MM.1S (cell line): ENCODE data around the gene WDFY2.
"Not testable (repeated sequence)": the region's sequence is repeated elsewhere in the genome, so short reads cannot be mapped to it uniquely, and the experiment has no call there.

Source experiments
- DNase-seq: peaks from one replicate; pipeline ENCODE4 v3.0.0-alpha.2; 2015
- H2AFZ ChIP-seq: fragments of 300-600 bp; sonication (generic); 2 replicates; pipeline ENCODE4 v1.6.0; 2016; ENCODE audit warnings: antibody characterized with exemption, low read length
- H3F3A ChIP-seq: fragments of 300-600 bp; sonication (generic); 2 replicates; pipeline ENCODE4 v1.6.1; 2016; ENCODE audit warnings: mild to moderate bottlenecking, antibody characterized with exemption, low read length, moderate library complexity, mixed read lengths; ENCODE audit not compliant: insufficient read depth
- H3K27ac ChIP-seq: fragments of 300-600 bp; sonication (generic); 2 replicates; pipeline ENCODE4 v1.5.1; 2016; ENCODE audit warnings: mild to moderate bottlenecking, low read length
- H3K27me3 ChIP-seq: fragments of 300-600 bp; sonication (generic); replicated peaks from 2 replicates; pipeline ENCODE4 v1.6.0; 2016; ENCODE audit warnings: low read length; ENCODE audit not compliant: insufficient read depth
- H3K36me3 ChIP-seq: fragments of 300-600 bp; sonication (generic); replicated peaks from 2 replicates; pipeline ENCODE4 v1.6.1; 2016; ENCODE audit warnings: mild to moderate bottlenecking, low read length, mixed read lengths; ENCODE audit not compliant: insufficient read depth
- H3K4me1 ChIP-seq: fragments of 300-600 bp; sonication (generic); 2 replicates; pipeline ENCODE4 v1.6.1; 2016; ENCODE audit warnings: low read length, mixed read lengths
- H3K4me2 ChIP-seq: fragments of 300-600 bp; sonication (generic); 2 replicates; pipeline ENCODE4 v1.6.0; 2016; ENCODE audit warnings: low read depth, low read length
- H3K4me3 ChIP-seq: fragments of 300-600 bp; sonication (generic); 2 replicates; pipeline ENCODE4 v1.5.1; 2016; ENCODE audit warnings: low read length, mixed read lengths
- H3K79me2 ChIP-seq: fragments of 300-600 bp; sonication (generic); 2 replicates; pipeline ENCODE4 v1.6.1; 2016; ENCODE audit warnings: mixed run types, low read length, mixed read lengths
- H3K9ac ChIP-seq: fragments of 300-600 bp; sonication (generic); 2 replicates; pipeline ENCODE4 v1.6.1; 2016; ENCODE audit warnings: low read length, mixed read lengths
- H3K9me2 ChIP-seq: fragments of 300-600 bp; sonication (generic); replicated peaks from 2 replicates; pipeline ENCODE4 v1.6.1; 2016; ENCODE audit warnings: mild to moderate bottlenecking, low read length, mixed read lengths; ENCODE audit not compliant: insufficient read depth
- H3K9me3 ChIP-seq: fragments of 300-600 bp; sonication (generic); replicated peaks from 2 replicates; pipeline ENCODE4 v1.6.1; 2016; ENCODE audit warnings: mild to moderate bottlenecking, low read length, mixed read lengths; ENCODE audit not compliant: insufficient read depth
- H4K20me1 ChIP-seq: fragments of 300-600 bp; sonication (generic); 2 replicates; pipeline ENCODE4 v1.6.1; 2016; ENCODE audit warnings: mild to moderate bottlenecking, low read length, moderate library complexity, mixed read lengths; ENCODE audit not compliant: insufficient read depth
- EZH2 ChIP-seq: fragments of 300-600 bp; sonication (generic); optimal IDR thresholded peaks from 2 replicates; pipeline ENCODE3; 2017; ENCODE audit warnings: low read depth, mild to moderate bottlenecking, antibody characterized with exemption, low read length, mixed read lengths
- EZH2phosphoT487 ChIP-seq: fragments of 300-600 bp; sonication (generic); IDR thresholded peaks from 2 replicates; pipeline ENCODE4 v1.6.1; 2018; ENCODE audit warnings: antibody characterized with exemption, low read length
- TF ChIP-seq, protein P1 (sequence below): fragments of 300-600 bp; sonication (generic); IDR thresholded peaks from 2 replicates; pipeline ENCODE4 v1.5.1; 2016; ENCODE audit warnings: antibody characterized with exemption, low read length, mixed read lengths

Gene WDFY2

DNA sequence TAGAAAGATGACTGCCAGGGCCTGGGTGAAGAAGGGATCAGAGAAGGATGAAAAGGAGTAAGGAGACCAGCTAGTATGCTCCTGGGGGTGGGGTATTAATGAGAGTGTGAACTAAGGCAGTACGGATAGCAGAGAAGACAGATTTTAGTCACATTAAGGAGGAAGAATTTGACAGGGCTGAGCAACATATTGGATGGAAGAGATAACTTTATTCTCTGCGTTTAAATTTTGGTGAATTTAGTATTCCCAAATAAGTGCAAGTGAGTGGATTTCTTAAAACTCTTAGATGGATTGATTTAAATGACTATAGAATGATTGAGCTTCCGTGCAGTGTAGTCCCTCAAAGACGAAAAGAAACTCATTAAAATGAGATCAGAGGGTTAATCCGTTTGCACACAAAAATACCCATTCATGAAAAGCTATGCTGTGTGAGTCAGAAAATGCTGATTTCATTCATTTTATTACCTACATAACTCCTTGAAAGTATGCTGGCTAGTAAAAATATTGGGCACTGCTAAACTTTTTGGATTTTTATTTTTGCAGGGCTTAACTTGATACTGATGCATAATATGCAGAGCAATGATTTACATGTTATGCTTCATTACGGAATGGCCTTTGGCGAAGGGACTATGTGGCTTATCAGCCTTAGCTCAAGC lies 54.1 kb downstream of the WDFY2 start:
- H4K20me1 ChIP-seq: no peaks in the 10 kb centered on the region
- H3K4me3 ChIP-seq: no peak overlapping the region
- no peaks in the 10 kb centered on the region for H3K9me3 ChIP-seq
- H3K4me1 ChIP-seq: no peaks in the 10 kb centered on the region
- TF ChIP-seq EZH2phosphoT487: no peak
- TF ChIP-seq, protein P1, sequence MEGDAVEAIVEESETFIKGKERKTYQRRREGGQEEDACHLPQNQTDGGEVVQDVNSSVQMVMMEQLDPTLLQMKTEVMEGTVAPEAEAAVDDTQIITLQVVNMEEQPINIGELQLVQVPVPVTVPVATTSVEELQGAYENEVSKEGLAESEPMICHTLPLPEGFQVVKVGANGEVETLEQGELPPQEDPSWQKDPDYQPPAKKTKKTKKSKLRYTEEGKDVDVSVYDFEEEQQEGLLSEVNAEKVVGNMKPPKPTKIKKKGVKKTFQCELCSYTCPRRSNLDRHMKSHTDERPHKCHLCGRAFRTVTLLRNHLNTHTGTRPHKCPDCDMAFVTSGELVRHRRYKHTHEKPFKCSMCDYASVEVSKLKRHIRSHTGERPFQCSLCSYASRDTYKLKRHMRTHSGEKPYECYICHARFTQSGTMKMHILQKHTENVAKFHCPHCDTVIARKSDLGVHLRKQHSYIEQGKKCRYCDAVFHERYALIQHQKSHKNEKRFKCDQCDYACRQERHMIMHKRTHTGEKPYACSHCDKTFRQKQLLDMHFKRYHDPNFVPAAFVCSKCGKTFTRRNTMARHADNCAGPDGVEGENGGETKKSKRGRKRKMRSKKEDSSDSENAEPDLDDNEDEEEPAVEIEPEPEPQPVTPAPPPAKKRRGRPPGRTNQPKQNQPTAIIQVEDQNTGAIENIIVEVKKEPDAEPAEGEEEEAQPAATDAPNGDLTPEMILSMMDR: no peak
- no peak for TF ChIP-seq EZH2
- no peaks in the 10 kb centered on the region for H3K79me2 ChIP-seq
- H3K36me3 ChIP-seq: no peaks in the 10 kb centered on the region
- DNase-seq: no peak
- H3K4me2 ChIP-seq: no peak overlapping the region
- H3K9ac ChIP-seq: no peak overlapping the region
- no peaks in the 10 kb centered on the region for H3F3A ChIP-seq
- H3K27ac ChIP-seq: no peak overlapping the region
- no peaks in the 10 kb centered on the region for H3K9me2 ChIP-seq
- H3K27me3 ChIP-seq: no peaks in the 10 kb centered on the region
- no peak overlapping the region for H2AFZ ChIP-seq

- H3K36me3 ChIP-seq: no peaks in the 10 kb centered on the region
- no peak for TF ChIP-seq EZH2
- TF ChIP-seq, protein P1: no peak
- TF ChIP-seq EZH2phosphoT487: no peak
Observed at GRCh38 chr13:51639171-51639570, 54.9 kb downstream of the WDFY2 start.

GRCh38 chr13:51640696-51641095 lies 56.4 kb downstream of the WDFY2 start:
- not testable (repeated sequence) for H3K4me3 ChIP-seq, H3F3A ChIP-seq, H3K9ac ChIP-seq, H3K27ac ChIP-seq, H3K9me2 ChIP-seq, H3K4me1 ChIP-seq, H3K79me2 ChIP-seq, H3K36me3 ChIP-seq, DNase-seq, H4K20me1 ChIP-seq, H3K4me2 ChIP-seq, H3K27me3 ChIP-seq, H3K9me3 ChIP-seq, H2AFZ ChIP-seq

More at GRCh38 chr13:51639171-51639570, 54.9 kb downstream of the WDFY2 start:
- Histone ChIP-seq H3K9me2 (no peaks in the 10 kb centered on the region), H3K79me2 (no peaks in the 10 kb centered on the region), H3K4me1 (no peaks in the 10 kb centered on the region), H4K20me1 (no peaks in the 10 kb centered on the region), H3F3A (no peaks in the 10 kb centered on the region), H3K9me3 (no peaks in the 10 kb centered on the region), H3K27ac (no peak overlapping the region), H3K4me2 (no peak overlapping the region), H2AFZ (no peak overlapping the region), H3K4me3 (no peak overlapping the region), H3K27me3 (no peaks in the 10 kb centered on the region), H3K9ac (no peak overlapping the region)
- DNase-seq: no peak

DNA sequence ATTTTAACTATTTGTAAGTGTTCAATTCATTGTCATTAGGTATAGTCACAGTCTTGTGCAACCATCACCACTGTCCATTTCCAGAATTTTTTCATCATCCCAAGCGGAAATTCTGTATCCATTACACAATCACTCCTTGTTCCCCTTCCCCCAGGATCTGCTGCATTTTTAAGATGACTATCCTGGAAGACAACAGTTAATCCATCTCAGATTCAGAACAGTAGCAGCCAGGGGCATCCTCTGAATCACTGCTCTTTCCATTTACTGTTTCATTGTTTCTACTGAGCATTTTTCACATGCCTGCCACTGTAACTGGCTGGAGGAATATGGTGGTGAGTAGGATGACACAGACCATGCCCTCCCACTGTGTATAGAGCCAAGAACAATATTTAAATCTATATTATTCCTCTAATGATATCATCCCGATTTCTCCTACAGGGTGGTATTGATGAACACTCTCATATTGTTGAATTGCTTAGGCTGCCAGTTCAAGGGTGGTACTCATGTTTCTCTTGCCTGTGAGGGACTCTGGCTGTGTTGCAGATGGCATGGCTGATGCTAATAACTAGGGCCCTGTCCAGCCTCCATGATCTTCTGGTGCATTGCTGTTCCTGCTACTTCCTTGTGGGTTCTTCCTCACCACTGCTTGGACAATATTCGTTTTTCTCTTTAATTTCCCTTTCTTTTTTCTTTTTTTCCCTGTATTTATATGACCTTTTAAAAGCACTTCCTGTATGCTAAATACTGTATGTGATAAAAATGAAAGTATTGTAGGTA lies 59.0 kb downstream of the WDFY2 start:
- H3K9ac ChIP-seq: no peak overlapping the region
- H3K4me1 ChIP-seq: no peaks in the 10 kb centered on the region
- H3K79me2 ChIP-seq: no peaks in the 10 kb centered on the region

More for the DNA sequence above, 59.0 kb downstream of the WDFY2 start:
- Histone ChIP-seq H2AFZ (no peak overlapping the region), H3K9me3 (no peaks in the 10 kb centered on the region), H3K36me3 (no peaks in the 10 kb centered on the region), H4K20me1 (no peaks in the 10 kb centered on the region), H3F3A (no peaks in the 10 kb centered on the region), H3K4me3 (no peak overlapping the region), H3K27me3 (no peaks in the 10 kb centered on the region), H3K27ac (no peak overlapping the region), H3K4me2 (no peak overlapping the region), H3K9me2 (no peaks in the 10 kb centered on the region)
- TF ChIP-seq, protein P1: no peak
- no peak for TF ChIP-seq EZH2
- no peak for TF ChIP-seq EZH2phosphoT487
- no peak for DNase-seq
